HFF-Myc (cell line): ENCODE results near the gene KISS1.

Experiments
- DNase-seq: peaks from one replicate; pipeline ENCODE4 v3.0.0-alpha.2; 2011; ENCODE audit warnings: low read depth; ENCODE audit errors: extremely low read depth
- H3K4me3 ChIP-seq: replicated peaks from 2 replicates; pipeline ENCODE4 v1.5.1; 2011; ENCODE audit warnings: low read depth, mild to moderate bottlenecking, control low read depth, low read length
- TF ChIP-seq, protein P1 (sequence below): IDR thresholded peaks from 2 replicates; pipeline ENCODE4 v1.5.1; 2012; ENCODE audit warnings: mild to moderate bottlenecking, low read depth, low read length, control low read depth; ENCODE audit errors: missing control alignments

KISS1 gene

DNA sequence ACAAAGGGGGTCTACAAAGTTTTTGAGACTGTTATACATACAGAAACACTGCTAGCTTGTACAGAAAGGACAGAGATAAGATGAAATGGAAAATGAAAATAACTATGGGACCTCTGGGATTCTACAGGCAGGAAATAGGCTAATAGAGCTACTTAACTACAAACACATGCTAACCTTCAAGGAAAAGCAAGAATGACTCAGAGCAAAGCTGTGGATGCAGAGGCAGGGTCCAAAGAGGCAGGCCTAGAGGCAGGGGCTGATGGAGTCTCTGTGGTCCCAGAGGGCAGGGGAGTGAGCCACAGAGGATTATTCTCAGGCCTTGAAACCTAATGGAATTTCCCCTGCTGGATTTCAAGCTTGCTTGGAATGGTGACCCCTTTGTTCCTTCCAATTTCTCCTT is 36.2 kb upstream of the KISS1 start:
- no peak overlapping the region for H3K4me3 ChIP-seq
- TF ChIP-seq, protein P1, sequence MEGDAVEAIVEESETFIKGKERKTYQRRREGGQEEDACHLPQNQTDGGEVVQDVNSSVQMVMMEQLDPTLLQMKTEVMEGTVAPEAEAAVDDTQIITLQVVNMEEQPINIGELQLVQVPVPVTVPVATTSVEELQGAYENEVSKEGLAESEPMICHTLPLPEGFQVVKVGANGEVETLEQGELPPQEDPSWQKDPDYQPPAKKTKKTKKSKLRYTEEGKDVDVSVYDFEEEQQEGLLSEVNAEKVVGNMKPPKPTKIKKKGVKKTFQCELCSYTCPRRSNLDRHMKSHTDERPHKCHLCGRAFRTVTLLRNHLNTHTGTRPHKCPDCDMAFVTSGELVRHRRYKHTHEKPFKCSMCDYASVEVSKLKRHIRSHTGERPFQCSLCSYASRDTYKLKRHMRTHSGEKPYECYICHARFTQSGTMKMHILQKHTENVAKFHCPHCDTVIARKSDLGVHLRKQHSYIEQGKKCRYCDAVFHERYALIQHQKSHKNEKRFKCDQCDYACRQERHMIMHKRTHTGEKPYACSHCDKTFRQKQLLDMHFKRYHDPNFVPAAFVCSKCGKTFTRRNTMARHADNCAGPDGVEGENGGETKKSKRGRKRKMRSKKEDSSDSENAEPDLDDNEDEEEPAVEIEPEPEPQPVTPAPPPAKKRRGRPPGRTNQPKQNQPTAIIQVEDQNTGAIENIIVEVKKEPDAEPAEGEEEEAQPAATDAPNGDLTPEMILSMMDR: no peak
- DNase-seq: peak; percentile 62

DNA sequence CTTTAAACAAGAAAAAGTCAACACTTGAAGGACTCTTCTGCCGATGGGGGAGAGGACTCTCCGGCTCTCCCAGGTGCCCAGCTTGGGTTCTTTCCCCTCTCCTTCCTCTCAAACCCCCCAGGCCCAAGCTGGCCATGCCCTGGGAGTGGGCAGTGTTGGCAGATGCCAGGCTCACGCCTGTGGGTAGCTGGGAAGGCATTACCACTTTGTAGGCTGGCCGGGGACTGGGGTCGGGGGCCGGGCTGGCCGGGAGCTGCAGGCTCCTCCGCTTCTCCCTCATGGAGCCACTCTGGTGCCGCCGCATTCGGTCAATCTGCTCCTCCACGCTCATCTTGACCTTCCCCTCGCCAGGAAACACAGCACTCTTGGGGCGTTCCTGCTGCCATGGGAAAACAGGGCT is 33.9 kb upstream of the KISS1 start:
- DNase-seq: no peak
- no peak overlapping the region for H3K4me3 ChIP-seq
- TF ChIP-seq, protein P1: no peak

DNA sequence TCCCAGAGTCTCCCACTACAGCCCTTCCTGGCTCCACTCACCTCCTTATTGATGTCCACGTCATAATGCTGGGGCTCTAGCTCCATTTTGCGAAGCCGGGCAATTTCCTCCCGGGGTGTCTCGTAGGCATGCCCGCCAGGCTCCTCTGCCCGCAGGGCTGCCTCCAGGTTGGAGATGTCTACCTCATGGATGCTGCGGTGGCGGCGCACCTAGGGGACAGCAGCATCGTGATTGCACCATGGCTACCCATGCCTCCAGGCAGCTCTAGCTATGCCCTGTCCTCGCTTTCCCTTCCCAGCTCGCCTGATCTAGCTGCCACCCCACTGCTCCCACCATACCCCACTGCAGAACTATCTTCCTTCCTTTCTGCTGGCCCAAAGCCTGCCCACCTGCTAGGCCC is 32.6 kb upstream of the KISS1 start:
- no peak for DNase-seq
- TF ChIP-seq, protein P1: no peak
- no peak overlapping the region for H3K4me3 ChIP-seq

DNA sequence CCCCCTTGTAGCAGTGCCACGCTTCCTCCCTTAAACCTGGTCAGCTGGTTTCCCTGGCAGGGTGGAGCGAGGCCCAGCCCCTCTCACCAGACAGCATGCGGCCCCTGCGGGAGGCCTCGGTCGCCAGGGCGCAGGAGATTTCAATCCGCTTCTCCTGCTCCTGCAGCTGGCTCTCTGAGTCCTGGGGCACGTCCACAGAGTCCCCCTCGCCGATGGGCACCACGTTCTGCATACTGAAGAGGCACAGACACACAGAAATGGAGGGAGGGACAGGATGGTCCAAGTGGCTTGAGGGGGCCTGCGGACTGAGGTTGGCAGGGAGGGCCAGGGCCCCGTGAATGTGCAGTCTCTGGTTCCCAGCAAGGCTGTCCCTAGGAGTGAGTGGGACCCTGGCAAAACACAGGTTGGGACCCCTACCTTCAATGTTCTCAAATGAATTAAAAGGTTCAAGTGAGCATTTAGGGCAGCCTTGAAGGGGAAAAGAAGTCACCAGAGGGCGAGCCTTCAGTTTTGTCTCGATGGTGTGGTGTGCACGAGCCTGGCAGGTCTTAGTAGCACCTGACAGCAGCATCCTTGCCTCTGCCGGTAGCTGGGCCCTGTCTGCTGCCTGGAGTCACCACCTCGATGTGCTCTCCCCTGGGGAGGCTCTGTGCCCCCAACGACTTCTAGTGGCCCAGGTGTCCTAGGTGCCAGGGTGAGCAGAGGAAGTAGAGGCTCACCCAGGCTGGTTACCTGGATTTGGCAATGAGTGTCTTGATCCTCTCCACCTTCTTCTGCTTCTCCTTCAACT is 31.9 kb upstream of the KISS1 start:
- H3K4me3 ChIP-seq: no peak overlapping the region
- TF ChIP-seq, protein P1: no peak
- no peak for DNase-seq

DNA sequence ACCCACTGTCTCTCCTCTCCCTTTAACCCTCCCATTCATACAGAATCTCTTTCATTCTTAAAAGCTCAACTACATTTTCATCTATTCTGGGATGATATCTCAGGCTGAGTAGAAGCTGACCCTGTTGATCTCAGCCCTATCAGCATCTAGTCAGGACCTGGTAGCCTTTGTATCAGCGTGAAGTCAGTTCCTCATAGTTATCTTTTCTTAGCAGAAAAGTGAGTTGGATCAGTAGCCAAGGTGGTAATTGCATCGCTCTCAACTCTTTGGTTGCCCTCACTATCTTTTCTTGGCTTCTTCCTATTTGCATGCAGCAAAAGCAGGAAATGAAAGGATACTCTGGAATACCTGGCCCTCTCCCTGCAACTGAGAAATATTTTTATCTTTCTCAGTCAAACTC is 31.1 kb upstream of the KISS1 start:
- TF ChIP-seq, protein P1: no peak
- no peak for DNase-seq

DNA sequence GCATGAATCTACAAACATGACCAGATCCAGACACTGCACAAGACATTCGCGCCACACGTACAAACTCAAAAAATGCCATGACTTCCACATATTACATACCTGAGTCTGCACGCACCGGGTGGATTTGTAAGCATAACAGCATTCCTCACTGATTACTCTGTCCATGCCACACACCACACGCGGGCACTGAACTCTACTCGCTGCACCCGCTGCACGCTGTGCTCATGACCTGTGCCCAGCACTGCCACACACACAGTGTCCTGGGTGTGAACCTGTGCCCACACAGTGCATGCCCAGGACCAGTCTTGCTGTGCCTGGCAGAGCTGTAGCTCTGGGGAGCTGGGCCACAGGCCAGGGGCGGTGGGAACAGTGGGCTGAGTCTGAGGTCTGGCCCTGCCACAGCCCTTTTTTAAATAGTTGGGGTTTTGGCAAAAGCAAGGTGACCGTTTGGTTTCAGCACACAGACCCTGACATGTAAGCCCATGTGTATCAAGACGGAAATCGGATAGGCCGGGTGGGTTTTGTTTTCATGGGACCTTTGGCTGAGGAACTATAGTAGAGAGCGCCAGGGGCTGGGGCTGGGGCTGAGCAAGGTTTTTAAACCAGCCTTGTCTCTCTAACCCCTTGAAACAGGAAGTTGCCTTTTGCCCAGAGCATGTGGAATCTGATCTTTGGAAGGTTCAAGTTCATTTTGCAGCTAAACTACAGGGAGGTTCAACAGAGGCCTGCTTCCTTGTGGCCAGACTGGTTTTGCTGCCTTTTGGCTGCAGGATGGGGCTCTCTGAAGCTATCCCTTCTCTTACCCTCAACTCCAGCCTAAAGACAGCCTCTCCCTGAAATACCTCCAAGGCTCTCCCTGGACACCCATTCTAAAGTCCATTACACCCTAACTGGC is 29.8 kb upstream of the KISS1 start:
- DNase-seq: no peak
- TF ChIP-seq, protein P1: no peak
- no peak overlapping the region for H3K4me3 ChIP-seq

More for the DNA sequence above, 31.1 kb upstream of the KISS1 start:
- H3K4me3 ChIP-seq: no peak overlapping the region
